Right ventricle myocardium inferior (tissue), 1 donor: ENCODE measurements around the gene RTN3. TPM values are rescaled to one million over a fixed set of nuclear protein-coding genes. Genes with fewer than 3 reads are reported as not detected.
"Not testable (repeated sequence)": the region's sequence is repeated elsewhere in the genome, so short reads cannot be mapped to it uniquely, and the experiment has no call there.

Source experiments
- ATAC-seq: fragments of 200-7000 bp; cut with Tn5 transposase; one replicate; pipeline ENCODE4 v1.9.1; 2020; ENCODE audit warnings: mild to moderate bottlenecking, moderate library complexity
- DNase-seq: peaks from one replicate; pipeline ENCODE4 v3.0.0; 2021; ENCODE audit errors: missing footprints
- intact Hi-C: fragments of 100-400 bp; cut with DNase I; formaldehyde crosslinking; loops from one replicate; pipeline ENCODE4 v1.11.0; 2022
- total RNA-seq: library from RNA; stranded (reverse); fragmentation: NEBNext Ultra II Directional; extraction: Animal tissue kit (Norgen Biotek cat#: 25700); gene quantifications from one replicate; pipeline ENCODE4 v1.2.1, GENCODE V29; 2021
- donor health status: DM: no; HTN: yes; CAD: no; lungs with severe emphysema.

RTN3 gene
- total RNA-seq, 1 donor from 2014 or later, result 52.4 TPM

DNA sequence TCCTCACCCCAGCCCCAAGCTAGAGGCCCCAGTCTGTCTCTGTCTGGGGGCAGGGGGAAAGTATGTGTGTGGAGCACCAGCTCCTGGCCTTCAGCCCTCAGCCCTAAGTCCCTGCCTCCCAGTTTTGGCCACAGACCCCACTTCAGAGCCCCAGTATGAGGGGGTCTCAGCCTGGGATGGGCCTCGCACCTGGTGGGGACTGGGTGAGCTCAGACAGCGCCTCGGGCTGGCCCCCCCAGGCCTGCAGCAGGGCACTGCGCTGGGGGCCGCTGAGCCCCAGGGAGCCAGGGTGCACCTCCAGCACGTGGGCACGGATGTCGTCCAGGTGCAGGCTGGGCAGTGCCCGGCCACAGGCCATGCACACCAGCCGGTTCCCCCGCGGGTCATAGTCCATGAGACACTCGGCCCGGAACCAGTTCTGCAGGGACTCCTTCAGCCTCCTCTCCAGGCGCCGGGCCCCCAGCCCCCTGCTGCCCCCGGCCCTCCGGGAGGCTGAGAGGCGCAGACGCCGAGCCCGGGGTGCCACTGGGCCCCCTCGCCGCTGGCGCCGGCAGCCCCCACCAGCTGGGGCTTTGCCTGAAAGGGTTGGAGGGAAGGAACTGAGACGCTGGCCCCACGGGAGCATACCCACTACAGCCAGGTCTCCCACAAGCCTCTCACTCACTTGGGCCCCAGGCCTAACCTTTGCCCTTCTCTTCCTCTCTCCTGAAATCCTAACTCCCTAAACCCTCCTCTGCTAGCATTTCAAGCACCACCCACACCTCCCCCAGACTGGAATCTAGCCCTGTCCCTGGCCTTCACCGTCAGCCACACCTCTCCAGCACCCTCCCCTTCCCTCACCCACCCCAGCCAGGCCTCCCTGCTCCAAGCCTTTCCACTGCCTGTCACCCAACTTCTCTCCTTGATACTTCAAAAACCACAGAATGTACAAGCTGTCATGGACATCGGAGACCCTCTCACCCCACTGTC is 83.7 kb downstream of the RTN3 start:
- DNase-seq (no peak), ATAC-seq (no peak)
- intact Hi-C loops, result loop anchor here (5.0 to 10.0 kb wide), 2 partner anchors 182 to 390 kb away; no protein-coding TSS in a partner anchor

DNA sequence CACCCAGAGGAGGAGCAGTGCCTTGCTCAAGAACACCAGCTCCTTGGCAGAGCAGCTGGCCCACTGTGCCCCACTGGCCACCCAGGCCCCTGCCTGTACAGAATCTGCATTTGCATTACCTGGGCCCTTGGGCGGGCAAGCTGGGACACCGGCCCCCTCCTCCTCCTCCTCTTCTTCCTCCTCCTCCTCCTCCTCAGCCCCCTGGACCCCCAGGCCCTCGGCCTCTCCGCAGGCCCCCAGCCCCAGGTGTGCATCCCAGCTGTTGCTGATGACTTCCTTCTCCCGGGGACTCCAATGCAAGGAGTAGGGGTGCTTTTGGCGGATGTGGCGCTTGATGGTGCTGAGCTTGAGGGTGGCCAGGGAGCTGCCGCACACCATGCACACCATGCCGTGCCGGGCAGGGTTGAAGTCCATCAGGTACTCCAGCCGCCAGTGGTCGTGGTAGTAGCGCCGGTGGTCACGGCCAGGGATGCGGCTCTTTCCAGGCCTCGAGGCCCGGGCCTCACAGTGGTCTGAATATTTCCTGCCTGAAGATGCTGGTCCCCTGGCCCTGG is 84.5 kb downstream of the RTN3 start:
- ATAC-seq, result no peak
- no peak for DNase-seq
- intact Hi-C loops, result loop anchor here (5.0 to 10.0 kb wide), 2 partner anchors 182 to 389 kb away; no protein-coding TSS in a partner anchor

DNA sequence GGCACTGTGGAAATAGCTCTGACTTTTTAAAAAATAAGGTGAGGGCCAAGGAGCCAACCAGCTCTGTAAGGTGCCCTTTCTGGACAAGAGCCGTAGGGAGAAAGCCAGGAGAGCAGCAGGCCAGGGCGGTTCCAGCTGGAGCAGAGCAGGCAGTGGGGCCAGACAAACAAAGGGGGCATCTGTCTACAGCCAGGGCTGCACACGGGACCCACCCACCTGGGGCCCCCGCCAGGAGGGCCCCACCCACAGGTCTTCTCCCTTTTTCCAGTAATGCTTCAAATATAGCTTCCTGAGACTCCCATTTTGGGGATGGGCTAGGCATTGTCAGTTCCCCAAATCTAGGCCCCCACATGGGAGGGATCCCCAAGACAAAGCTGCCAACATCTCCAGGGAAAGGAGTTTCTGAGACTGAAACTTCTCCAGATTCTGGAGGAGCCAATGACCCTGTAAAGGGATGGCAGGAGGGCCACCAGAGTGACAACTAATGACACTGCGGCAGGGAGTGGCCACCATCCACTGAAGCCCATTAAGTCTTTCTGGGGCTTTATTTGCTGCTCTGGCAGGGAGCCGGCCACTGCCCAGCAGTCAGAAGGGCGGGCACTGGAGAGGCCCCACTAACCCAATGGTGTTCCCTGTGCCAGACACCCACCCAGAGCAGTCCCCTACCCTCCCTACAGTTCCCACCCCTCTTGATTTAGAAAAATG is 85.4 kb downstream of the RTN3 start:
- no peak for ATAC-seq
- intact Hi-C loops, result loop anchor here (5.0 to 10.0 kb wide), 2 partner anchors 181 to 388 kb away; no protein-coding TSS in a partner anchor
- DNase-seq, result no peak

DNA sequence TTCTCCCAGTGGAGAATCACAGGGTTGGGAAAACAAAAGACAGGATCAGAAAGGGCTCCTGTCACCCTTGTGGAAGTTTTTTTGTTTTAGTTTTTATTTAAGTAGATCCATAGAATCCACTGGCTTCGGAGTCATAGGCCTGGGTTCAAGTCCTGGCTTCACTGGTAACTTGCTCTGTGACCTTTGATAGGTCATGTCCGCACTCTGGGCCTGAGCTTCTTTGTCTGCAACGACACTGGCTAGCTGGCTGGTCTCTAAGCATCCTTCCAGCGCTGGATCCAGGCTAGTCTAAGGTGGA is 85.9 kb downstream of the RTN3 start:
- no peak for DNase-seq
- ATAC-seq, result no peak
- intact Hi-C loops, result loop anchor here (5.0 to 10.0 kb wide), 2 partner anchors 180 to 388 kb away; no protein-coding TSS in a partner anchor

DNA sequence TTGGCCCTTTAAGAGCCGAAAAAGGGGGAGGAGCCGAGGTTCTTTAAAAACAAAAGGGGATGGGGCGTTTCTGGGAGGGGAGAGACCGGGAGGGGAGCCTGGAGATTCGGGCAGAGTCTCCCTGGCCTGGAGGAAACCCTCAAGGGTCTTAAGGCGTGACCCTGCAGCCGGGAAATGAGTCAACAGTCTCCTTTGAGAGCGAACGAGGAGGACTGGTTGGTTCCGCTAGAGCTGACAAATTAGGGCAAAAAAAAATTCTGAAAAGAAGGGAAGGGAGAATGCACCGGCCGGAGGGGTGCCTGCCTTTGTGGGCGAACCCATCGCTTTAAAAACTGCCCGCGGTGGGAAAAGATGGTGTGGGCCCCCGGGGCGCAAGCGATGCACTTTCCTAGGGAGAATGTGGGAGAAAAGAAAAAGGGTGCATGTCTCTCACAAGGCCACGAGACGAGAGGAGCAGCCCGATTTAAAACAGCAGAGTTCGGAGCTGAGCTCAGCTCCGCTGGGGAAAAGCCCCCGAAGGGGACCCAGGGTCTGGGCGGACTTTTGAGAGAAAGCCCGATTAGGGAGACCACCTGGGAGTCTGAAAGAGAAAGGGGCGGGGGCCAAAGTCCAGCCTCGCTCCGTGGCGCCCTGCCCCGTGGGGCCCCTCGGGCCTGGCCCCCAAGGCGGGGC is 86.4 kb downstream of the RTN3 start:
- no peak for DNase-seq
- peak; percentile 38 for ATAC-seq
- intact Hi-C loops, result loop anchor here (1.0 to 10.0 kb wide), 3 partner anchors 46 to 387 kb away; partner anchors contain the start of gene SPINDOC

DNA sequence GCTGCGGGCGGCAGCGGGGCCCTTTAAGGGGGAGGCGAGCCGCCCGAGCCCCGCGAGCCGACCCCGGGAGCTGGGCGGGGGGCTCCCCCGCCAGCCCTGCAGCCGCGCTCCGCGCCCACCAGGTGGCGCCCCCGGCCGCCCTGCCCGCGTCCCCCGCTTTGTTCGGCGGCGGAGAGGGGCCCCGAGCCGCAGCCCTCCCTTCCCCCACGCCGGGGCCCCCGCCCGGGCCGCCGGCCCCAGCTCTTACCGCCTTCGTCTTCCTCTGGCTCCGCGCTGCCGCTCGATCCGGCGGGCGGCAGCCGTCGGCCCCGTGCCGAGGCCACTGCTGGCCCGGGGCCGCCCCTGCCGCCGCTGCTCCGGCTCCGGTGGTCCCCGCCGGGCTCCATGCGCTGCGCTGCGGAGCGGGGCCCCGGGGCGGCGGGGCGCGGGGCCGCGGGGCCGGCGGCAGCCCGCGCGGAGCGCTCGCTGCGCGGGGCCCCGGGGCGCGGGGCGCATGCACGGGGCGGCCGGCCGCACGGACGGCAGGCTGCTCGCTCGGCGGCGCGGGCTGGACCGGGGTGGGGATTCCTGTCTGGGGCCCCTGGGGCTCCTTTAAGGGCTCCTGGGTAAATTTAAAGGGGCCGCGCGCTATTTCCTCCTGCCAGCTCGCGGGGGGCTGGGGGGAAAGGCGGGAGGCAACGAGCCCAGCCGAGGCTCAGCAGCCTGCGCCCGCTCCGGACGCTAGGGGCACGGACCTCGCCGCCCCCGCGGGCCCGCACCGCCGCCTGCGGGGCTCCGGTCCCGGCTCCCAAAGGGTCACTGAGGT is 87.1 kb downstream of the RTN3 start, which contains the start of gene ZFTA:
TSS of gene ZFTA (minus strand) at position 539 of the 805 bp plus-strand sequence. CDS start at position 386, 153 bp downstream.
- DNase-seq (peak; percentile 80), ATAC-seq (peak; percentile 39)
- intact Hi-C loops, result loop anchor here (1.0 to 10.0 kb wide), 3 partner anchors 45 to 386 kb away; partner anchors contain the start of gene SPINDOC

DNA sequence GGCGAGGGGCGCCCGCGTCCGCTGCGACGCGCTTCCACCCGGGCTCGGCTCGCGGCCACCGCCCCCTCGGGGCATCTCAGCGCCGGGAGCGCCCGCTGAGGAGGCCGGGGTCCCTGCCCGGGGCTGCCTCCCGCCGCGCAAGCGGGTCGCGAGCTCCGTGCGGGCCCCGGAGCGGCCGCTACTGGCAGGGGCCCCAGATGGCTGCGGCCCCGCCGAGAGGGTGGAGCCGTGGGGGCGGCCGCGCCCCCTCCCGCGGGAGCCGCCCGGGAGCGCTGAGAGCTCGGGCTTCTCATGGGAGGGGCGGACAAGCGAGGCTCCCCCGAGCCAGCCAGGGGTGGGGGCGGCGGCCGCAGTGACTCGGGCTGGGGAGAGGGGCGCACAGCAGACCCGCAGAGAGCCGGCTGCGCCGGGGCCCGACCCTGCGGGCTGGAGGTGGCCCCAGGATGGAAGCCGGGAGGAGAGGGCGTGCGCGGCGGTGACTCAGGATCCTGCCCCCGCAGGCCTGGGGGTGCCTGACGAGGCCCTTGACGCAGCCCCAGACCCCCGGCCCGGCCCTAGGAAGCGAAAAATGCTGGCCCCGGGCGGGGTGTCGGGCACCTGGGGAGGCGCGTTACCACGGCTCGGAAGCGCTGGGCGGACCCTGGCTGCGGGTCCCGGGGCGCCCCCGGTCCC is 87.9 kb downstream of the RTN3 start:
- intact Hi-C loops, result loop anchor here (5.0 to 10.0 kb wide), 2 partner anchors 178 to 386 kb away; no protein-coding TSS in a partner anchor
- no peak for DNase-seq
- ATAC-seq, result peak; percentile 58

DNA sequence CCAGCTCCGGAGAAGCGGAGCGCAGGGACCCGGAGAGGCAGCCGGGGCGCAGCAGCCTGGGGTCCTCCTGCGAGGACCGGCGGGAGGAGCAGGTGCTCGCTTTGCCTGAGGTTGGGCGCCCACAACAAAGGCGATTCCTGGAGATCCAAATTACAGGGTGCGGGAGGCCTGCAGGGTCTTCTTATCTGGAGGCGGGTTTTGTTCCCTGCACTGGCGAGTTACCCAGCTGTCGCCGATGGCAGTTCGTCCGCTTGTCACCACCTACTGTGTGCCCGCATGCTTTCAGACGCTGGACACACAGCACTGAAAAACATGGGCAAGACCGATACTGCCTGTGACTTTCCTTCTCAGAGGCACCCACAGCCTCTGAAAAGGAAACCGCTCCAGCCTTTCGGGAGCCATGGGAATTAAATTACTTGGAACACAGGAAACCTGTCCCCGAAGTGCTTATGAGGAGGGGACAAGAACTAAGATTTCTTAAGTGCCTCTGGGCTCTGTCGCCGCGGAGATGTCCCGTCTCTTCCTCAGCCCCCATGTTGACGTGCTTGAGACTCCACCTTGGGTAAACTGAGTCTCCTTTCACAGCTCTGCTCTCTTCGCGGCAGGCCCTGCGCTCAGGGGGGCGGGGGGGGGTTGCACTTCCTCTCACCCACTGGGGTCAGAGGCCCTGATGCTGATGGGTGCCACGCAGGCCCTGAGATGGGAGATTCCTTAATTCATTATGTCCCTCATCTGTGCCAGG is 88.6 kb downstream of the RTN3 start:
- no peak for ATAC-seq
- DNase-seq, result no peak
- intact Hi-C loops, result loop anchor here (5.0 to 10.0 kb wide), 2 partner anchors 177 to 385 kb away; no protein-coding TSS in a partner anchor

DNA sequence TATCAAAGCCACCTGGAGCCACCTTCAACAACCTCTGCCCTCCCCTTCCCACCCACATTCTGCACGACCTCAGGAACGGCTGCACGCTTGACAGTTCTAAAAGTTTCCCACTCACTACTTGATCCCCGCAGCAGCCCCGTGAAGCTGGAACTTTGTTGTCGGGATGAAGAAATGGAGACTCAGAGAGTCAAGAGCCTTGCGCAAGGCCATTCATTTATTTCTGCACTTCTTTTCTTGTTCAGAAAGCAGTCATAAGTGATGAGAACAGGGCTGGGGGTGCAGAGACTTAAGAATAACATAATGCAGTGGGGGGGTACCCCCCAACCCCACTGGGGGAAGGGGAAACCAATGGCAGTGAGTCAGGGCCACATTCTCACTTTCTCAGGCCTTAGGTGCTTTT is 89.5 kb downstream of the RTN3 start:
- intact Hi-C loops, result no loop called here
- ATAC-seq, result no peak
- DNase-seq, result no peak

DNA sequence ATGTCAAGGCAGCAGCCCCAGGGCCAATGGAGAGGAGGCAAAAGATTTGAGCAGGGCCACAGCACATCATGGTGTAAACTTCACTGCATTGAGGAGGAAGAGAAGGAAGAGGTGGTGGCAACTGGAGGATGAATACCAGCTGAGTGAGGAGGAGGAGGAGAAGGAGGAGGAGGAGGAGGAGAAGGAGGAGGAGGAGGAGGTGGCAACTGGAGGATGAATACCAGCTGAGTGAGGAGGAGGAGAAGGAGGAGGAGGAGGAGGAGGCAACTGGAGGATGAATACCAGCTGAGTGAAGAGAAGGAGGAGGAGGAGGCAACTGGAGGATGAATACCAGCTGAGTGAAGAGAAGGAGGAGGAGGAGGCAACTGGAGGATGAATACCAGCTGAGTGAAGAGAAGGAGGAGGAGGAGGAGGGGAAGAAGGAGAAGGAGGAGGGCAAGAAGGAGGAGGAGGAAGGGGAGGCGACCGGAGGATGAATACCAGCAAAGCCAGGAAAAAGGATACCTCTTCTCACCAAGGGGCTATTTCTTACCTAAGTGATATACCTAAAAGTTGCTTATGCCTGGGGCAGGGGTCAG is 90.5 kb downstream of the RTN3 start:
- DNase-seq, ATAC-seq, intact Hi-C loops: not testable (repeated sequence)

DNA sequence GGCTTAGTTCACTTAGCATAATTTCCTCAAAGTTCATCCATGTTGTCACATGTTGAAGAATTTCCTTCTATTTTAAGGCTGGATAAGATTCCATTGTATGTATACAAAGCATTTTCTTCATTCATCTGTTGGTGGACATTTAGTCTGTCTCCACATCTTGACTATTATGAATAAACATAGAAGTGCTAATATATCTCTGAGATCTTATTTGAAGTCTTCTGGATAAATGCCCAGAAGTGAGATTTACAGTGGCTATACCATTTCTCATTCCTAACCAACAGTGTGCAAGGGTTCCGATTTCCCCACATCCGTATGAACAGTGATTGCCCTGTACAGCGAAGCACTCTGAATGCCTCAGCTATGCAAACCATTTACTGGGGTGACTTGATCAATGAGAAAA is 93.9 kb downstream of the RTN3 start:
- intact Hi-C loops, result no loop called here

DNA sequence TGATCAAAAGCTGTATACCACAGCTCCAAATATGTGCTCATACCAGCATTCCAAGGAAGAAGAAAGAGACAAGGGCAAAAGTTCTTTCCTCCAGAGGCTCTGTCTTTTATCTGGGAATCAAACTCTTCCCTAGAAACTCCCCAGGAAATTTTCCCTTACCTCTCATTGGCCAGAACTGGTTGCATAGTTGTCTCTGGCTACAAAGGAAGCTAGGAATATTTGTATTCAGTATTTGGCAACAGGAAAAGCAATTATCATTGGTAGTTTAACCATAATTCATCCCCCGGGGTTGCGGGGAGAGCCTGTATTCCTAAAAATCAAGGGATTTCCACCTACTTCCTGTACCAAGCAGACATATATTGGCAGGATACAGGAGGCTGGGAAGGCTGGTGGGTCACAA is 97.7 kb downstream of the RTN3 start:
- ATAC-seq (no peak), DNase-seq (no peak)
- intact Hi-C loops, result no loop called here

More for the DNA sequence above, 93.9 kb downstream of the RTN3 start:
- no peak for DNase-seq
- no peak for ATAC-seq

DNA sequence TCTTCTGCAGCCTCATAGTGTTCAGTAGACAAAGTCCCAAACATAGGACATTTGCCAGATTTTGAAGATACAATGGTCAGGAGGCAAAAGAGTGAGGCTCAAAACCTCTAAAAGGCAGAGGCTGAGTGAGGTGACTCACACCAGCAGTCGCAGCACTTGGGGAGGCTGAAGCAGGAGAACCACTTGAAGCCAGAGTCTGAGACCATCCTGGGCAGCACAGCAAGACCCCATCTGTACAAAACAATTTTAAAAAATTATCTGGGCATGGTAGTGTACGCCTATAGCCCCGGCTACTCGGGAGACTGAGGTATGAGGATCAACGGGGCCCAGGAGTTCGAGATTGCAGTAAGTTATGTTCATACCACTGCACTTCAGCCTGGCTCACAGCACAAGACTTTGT is 101.4 kb downstream of the RTN3 start:
- ATAC-seq, result no peak
- intact Hi-C loops, result no loop called here
- DNase-seq, result no peak

DNA sequence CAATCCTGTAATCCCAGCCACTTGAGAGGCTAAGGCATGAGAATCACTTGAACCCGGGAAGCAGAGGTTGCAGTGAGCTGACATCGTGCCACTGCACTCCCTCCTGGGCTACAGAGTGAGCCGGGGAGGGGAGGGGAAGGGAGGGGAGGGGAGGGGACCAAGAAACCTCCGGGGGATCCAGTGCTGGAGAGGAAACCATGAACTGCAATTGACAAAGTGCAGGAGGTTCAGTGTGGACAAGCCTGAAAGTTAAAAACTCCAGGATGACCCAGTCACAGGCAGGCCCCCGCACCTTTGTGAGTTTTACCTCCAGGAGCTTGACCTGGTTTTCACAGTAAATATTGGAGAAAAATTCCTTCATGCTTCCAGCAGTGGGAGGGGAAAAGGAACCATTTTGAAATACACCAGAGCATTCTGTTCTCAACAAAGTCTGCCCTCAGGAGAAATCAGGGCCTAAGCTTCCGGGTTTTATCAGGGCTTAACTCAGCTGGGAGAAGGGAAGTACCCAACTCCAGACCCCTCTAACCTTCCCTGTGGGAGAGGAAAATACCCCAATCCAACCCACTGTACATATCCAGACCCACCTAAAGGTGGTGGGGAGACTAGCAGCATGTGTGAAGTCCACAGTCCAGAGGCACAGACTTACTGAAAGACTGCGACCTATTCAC is 102.8 kb downstream of the RTN3 start:
- DNase-seq (no peak), ATAC-seq (no peak)
- intact Hi-C loops, result no loop called here

DNA sequence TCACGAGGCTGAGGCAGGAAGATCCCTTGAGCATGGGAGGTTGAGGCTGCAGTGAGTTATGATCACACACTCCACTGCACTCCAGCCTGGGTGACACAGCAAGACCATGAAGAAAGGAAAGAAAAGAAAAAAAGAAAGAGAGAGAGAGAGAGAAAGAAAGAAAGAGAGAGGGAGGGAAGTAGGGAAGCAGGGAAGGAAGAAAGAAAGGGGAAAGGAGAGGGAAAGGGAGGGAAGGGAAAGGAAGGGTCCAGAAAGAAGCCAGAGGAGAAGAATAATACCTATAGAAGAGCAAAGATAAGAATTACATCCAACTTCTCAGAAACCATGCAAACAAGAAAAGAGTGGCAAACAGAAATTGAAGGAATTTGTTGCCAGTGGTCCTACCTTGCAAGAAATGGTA is 104.5 kb downstream of the RTN3 start:
- ATAC-seq (no peak), DNase-seq (no peak)
- intact Hi-C loops, result no loop called here
